AG10803 (cell line): ENCODE measurements around the gene DTNB.

ENCODE experiments used
- DNase-seq: peaks from one replicate; pipeline ENCODE4 v3.0.0; 2010; ENCODE audit warnings: low read depth
- H3K4me3 ChIP-seq: 2 replicates; pipeline ENCODE4 v1.5.1; 2011; ENCODE audit warnings: mild to moderate bottlenecking, low read length, control low read depth
- CTCF ChIP-seq: conservative IDR thresholded peaks from 2 replicates; pipeline ENCODE4 v1.5.1; 2011; ENCODE audit warnings: mild to moderate bottlenecking, low read length, control low read depth, inconsistent platforms

Gene DTNB

DNA sequence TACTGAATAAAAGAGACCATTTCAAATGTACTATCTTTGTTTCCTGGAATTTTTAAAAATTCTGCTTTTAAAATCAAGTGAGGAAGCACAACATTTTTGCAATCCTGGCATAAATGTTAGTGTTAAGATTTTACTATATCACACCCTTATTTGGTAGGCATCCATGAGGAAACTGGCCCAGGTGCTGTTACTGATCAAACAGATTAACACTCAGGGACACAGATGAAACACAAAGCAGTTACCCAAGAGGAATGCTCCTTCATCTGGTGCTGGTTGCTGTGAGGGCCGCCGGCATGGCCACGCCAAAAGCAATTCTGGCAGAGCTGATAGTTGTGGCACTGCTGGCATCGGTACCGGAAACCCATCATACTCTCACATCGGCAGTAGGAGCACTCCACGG lies 96.8 kb downstream of the DTNB start:
- H3K4me3 ChIP-seq: no peak overlapping the region
- DNase-seq: no peak
- TF ChIP-seq CTCF: no peak

GRCh38 chr2:25572638-25573037 lies 100.7 kb downstream of the DTNB start:
- no peak overlapping the region for H3K4me3 ChIP-seq
- TF ChIP-seq CTCF: no peak
- DNase-seq: peak; percentile 71

GRCh38 chr2:25570161-25570845 lies 103.1 kb downstream of the DTNB start:
- no peak overlapping the region for H3K4me3 ChIP-seq
- no peak for TF ChIP-seq CTCF
- DNase-seq: peak; percentile 59

- peak; percentile 66 for TF ChIP-seq CTCF
- no peak overlapping the region for H3K4me3 ChIP-seq
- peak; percentile 62 for DNase-seq
Measured at GRCh38 chr2:25567406-25567805, 106.0 kb downstream of the DTNB start.

DNA sequence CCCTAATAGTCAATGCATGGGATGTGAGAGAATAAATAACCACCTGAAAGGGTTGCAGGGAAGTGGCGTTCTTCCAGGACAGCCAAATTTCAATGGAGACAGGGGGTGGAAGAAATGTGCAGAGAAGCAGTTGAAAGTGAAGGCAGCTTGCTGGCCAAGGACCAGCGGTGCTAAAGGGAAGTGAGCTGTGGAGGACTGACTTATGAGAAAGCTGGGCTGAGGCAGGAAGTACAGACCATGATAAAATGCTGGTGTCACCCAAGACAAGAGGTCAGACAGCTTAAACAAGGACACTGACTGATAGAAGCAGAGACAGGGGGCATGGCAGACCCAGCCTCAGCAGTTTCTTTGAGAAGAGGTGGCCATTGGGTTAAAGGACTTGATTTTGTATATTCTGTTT lies 106.7 kb downstream of the DTNB start:
- no peak overlapping the region for H3K4me3 ChIP-seq
- no peak for TF ChIP-seq CTCF
- peak; percentile 9 for DNase-seq

- no peak for TF ChIP-seq CTCF
- no peak overlapping the region for H3K4me3 ChIP-seq
- no peak for DNase-seq
Measured at GRCh38 chr2:25566094-25566493, 107.3 kb downstream of the DTNB start.

GRCh38 chr2:25561136-25561850 lies 112.1 kb downstream of the DTNB start:
- DNase-seq: no peak
- TF ChIP-seq CTCF: no peak
- no peak overlapping the region for H3K4me3 ChIP-seq
